HepG2 (cell line): ENCODE data around the gene PPM1M. TPM values are rescaled to one million over a fixed set of nuclear protein-coding genes. Genes with fewer than 3 reads are reported as not detected.
A peak's percentile ranks its signal among the peaks of the same experiment; 100 is the strongest.

Experiments used
- CAMTA2 ChIP-seq: sonication (generic); formaldehyde crosslinking; IDR thresholded peaks from 2 replicates; pipeline ENCODE4 v1.4.0; 2020; ENCODE audit warnings: mild to moderate bottlenecking, missing genetic modification reagents, borderline replicate concordance
- CENPT ChIP-seq: sonication (generic); formaldehyde crosslinking; IDR thresholded peaks from 2 replicates; pipeline ENCODE4 v1.8.0; 2022; ENCODE audit warnings: low read depth, mild to moderate bottlenecking, moderate library complexity, missing genetic modification reagents
- DMAP1 ChIP-seq: IDR thresholded peaks from 2 replicates; pipeline ENCODE4 v1.6.1; 2016
- DNMT1 ChIP-seq: sonication (generic); formaldehyde crosslinking; IDR thresholded peaks from 2 replicates; pipeline ENCODE4 v1.5.1; 2020; ENCODE audit warnings: mild to moderate bottlenecking, missing genetic modification reagents
- FOXA3 ChIP-seq: IDR thresholded peaks from 2 replicates; pipeline ENCODE4 v1.6.1; 2016; ENCODE audit warnings: missing genetic modification reagents, missing compliant biosample characterization
- GPN1 ChIP-seq: sonication (generic); formaldehyde crosslinking; IDR thresholded peaks from 2 replicates; pipeline ENCODE4 v1.5.1; 2020; ENCODE audit warnings: missing genetic modification reagents, borderline replicate concordance
- HMG20A ChIP-seq: IDR thresholded peaks from 2 replicates; pipeline ENCODE4 v1.6.1; 2016; ENCODE audit warnings: borderline replicate concordance
- HMG20B ChIP-seq: conservative IDR thresholded peaks from 2 replicates; pipeline ENCODE4 v1.6.1; 2016; ENCODE audit warnings: missing genetic modification reagents, missing compliant biosample characterization
- MXD3 ChIP-seq: IDR thresholded peaks from 2 replicates; pipeline ENCODE4 v1.6.1; 2016; ENCODE audit warnings: mild to moderate bottlenecking, missing biosample characterization, missing genetic modification reagents
- MZF1 ChIP-seq: sonication (generic); formaldehyde crosslinking; IDR thresholded peaks from 2 replicates; pipeline ENCODE4 v1.8.1; 2023; ENCODE audit warnings: mild to moderate bottlenecking, missing genetic modification reagents, borderline replicate concordance
- NFATC3 ChIP-seq: sonication (generic); formaldehyde crosslinking; IDR thresholded peaks from 2 replicates; pipeline ENCODE4 v1.5.1; 2020; ENCODE audit warnings: mild to moderate bottlenecking, missing genetic modification reagents
- PRDM10 ChIP-seq: sonication (generic); formaldehyde crosslinking; IDR thresholded peaks from 2 replicates; pipeline ENCODE4 v1.4.0; 2020; ENCODE audit warnings: low read depth, missing genetic modification reagents
- SUZ12 ChIP-seq: fragments of 150-350 bp; IDR thresholded peaks from 2 replicates; pipeline ENCODE4 v1.6.1; 2014; ENCODE audit warnings: low read depth, low read length
- TRAFD1 ChIP-seq: sonication (generic); formaldehyde crosslinking; IDR thresholded peaks from 2 replicates; pipeline ENCODE4 v1.5.1; 2020; ENCODE audit warnings: missing genetic modification reagents, mild to moderate bottlenecking, borderline replicate concordance
- ZBTB3 ChIP-seq: sonication (generic); formaldehyde crosslinking; IDR thresholded peaks from 2 replicates; pipeline ENCODE4 v1.4.0; 2020; ENCODE audit warnings: low read depth, mild to moderate bottlenecking, moderate library complexity, missing genetic modification reagents, borderline replicate concordance
- ZBTB37 ChIP-seq: sonication (generic); formaldehyde crosslinking; IDR thresholded peaks from 2 replicates; pipeline ENCODE4 v1.4.0; 2020; ENCODE audit warnings: mild to moderate bottlenecking, missing genetic modification reagents
- ZNF136 ChIP-seq: sonication (generic); formaldehyde crosslinking; IDR thresholded peaks from 2 replicates; pipeline ENCODE4 v1.8.1; 2022; ENCODE audit warnings: low read depth, mild to moderate bottlenecking, moderate library complexity, missing genetic modification reagents
- ZNF232 ChIP-seq: sonication (generic); formaldehyde crosslinking; IDR thresholded peaks from 2 replicates; pipeline ENCODE4 v1.4.0; 2020; ENCODE audit warnings: missing genetic modification reagents, borderline replicate concordance
- ZNF337 ChIP-seq: sonication (generic); formaldehyde crosslinking; IDR thresholded peaks from 2 replicates; pipeline ENCODE4 v1.5.1; 2020; ENCODE audit warnings: missing genetic modification reagents, low read depth, mild to moderate bottlenecking, borderline replicate concordance
- ZNF546 ChIP-seq: sonication (generic); formaldehyde crosslinking; conservative IDR thresholded peaks from 2 replicates; pipeline ENCODE4 v1.8.1; 2023; ENCODE audit warnings: mild to moderate bottlenecking, missing genetic modification reagents
- ZNF572 ChIP-seq: sonication (generic); formaldehyde crosslinking; IDR thresholded peaks from 2 replicates; pipeline ENCODE4 v1.5.1; 2020; ENCODE audit warnings: mild to moderate bottlenecking, missing genetic modification reagents
- ZNF670 ChIP-seq: sonication (generic); formaldehyde crosslinking; IDR thresholded peaks from 2 replicates; pipeline ENCODE4 v1.8.0; 2022; ENCODE audit warnings: mild to moderate bottlenecking, missing genetic modification reagents, borderline replicate concordance
- ZNF839 ChIP-seq: sonication (generic); formaldehyde crosslinking; IDR thresholded peaks from 2 replicates; pipeline ENCODE4 v1.4.0; 2020; ENCODE audit warnings: missing genetic modification reagents, mild to moderate bottlenecking, borderline replicate concordance
- polyA plus RNA-seq, 8 experiments: library from polyadenylated mRNA; depleted of rRNA in 3 of 8; stranded (reverse) in 7 of 8; unstranded in 1 of 8; fragments of >200 nt; fragmentation: Illumina TruSeq in 4 of 8; extraction: Trizol in 4 of 8; gene quantifications; 2 replicates each; pipeline versions ENCODE4 v1.2.1 to v1.2.3, GENCODE V29; 2011 to 2016; ENCODE audit warnings: low read depth in 4 of 8, missing spikeins in 1 of 8, mixed read lengths in 1 of 8; ENCODE audit not compliant: insufficient read depth in 1 of 8
- total RNA-seq, 5 experiments: library from RNA; depleted of rRNA; stranded (reverse); fragments of >200 nt; fragmentation: Illumina TruSeq; extraction: Trizol; gene quantifications; 2 replicates each; pipeline ENCODE4 v1.2.3, GENCODE V29; 2016; ENCODE audit warnings: low read depth in 1 of 5

The PPM1M gene
- total and polyA plus RNA-seq, 2 of the 13 experiments (the other 11 are each of a cell fraction or from before 2014, with no cell fraction given): 2.5 to 5.9 TPM

GRCh38 chr3:52197842-52198625 lies 47.5 kb upstream of the PPM1M start, which contains the start of gene ALAS1 (continued):
- TF ChIP-seq ZBTB3 (CRISPR knock-in tag) (no peak), ZNF232 (CRISPR knock-in tag) (peak; percentile 76), ZNF546 (CRISPR knock-in tag) (no peak), GPN1 (CRISPR knock-in tag) (no peak), FOXA3 (CRISPR knock-in tag) (0 out of 2 replicates have a peak, but pooled peaks have one; percentile 5), NFATC3 (no peak), DNMT1 (0 out of 2 replicates have a peak, but pooled peaks have one; percentile 85), ZBTB37 (CRISPR knock-in tag) (no peak), HMG20B (no peak), HMG20A (CRISPR knock-in tag) (no peak), ZNF670 (CRISPR knock-in tag) (no peak), PRDM10 (CRISPR knock-in tag) (no peak; the same call in 1 of the 2 replicates), TRAFD1 (no peak), MZF1 (CRISPR knock-in tag) (no peak), SUZ12 (no peak), CAMTA2 (CRISPR knock-in tag) (no peak; the same call in 1 of the 2 replicates), MXD3 (CRISPR knock-in tag) (peak; percentile 85), ZNF136 (no peak), ZNF572 (no peak), ZNF337 (no peak), DMAP1 (CRISPR knock-in tag) (peak; percentile 40; the same call in 1 of the 2 replicates), CENPT (CRISPR knock-in tag) (0 out of 2 replicates have a peak, but pooled peaks have one; percentile 20), ZNF839 (CRISPR knock-in tag) (peak; percentile 22; the same call in 1 of the 2 replicates)
